Measurements from ENCODE around the gene LTB4R.

Gene LTB4R

GRCh38 chr14:24289649-24290280 lies 21.5 kb upstream of the LTB4R start:
- H3K27ac ChIP-seq, result no peak overlapping the region
- TF ChIP-seq CTCF (conservative IDR thresholded peaks at IDR 0.05) (no peak), ZFX (IDR thresholded peaks at IDR 0.05) (no peak)

- no peak for TF ChIP-seq CTCF (conservative IDR thresholded peaks at IDR 0.05)
- TF ChIP-seq ZFX (IDR thresholded peaks at IDR 0.05), result no peak
- H3K27ac ChIP-seq, result no peak overlapping the region
These were observed 20.6 kb upstream of the LTB4R start for GRCh38 chr14:24290746-24291145.

GRCh38 chr14:24291446-24292117 lies 19.7 kb upstream of the LTB4R start:
- H3K27ac ChIP-seq, result no peak overlapping the region
- TF ChIP-seq CTCF (conservative IDR thresholded peaks at IDR 0.05), result no peak
- no peak for TF ChIP-seq ZFX (IDR thresholded peaks at IDR 0.05)

- TF ChIP-seq CTCF (conservative IDR thresholded peaks at IDR 0.05), result no peak
- no peak for TF ChIP-seq ZFX (IDR thresholded peaks at IDR 0.05)
These were observed 19.0 kb upstream of the LTB4R start for GRCh38 chr14:24292118-24292807.

GRCh38 chr14:24293525-24293924 lies 17.8 kb upstream of the LTB4R start:
- no peak overlapping the region for H3K27ac ChIP-seq
- TF ChIP-seq CTCF (conservative IDR thresholded peaks at IDR 0.05), result no peak
- no peak for TF ChIP-seq ZFX (IDR thresholded peaks at IDR 0.05)

More at GRCh38 chr14:24292118-24292807, 19.0 kb upstream of the LTB4R start:
- no peak overlapping the region for H3K27ac ChIP-seq

GRCh38 chr14:24296341-24297157 lies 14.8 kb upstream of the LTB4R start:
- H3K27ac ChIP-seq, result no peak overlapping the region
- peak; percentile 68 for TF ChIP-seq CTCF (conservative IDR thresholded peaks at IDR 0.05)
- TF ChIP-seq ZFX (IDR thresholded peaks at IDR 0.05), result no peak

Data from C4-2B (cell line).